ENCODE results near the gene FHOD3.
"Not testable (repeated sequence)": the region's sequence is repeated elsewhere in the genome, so short reads cannot be mapped to it uniquely, and the experiment has no call there.

Gene FHOD3

DNA sequence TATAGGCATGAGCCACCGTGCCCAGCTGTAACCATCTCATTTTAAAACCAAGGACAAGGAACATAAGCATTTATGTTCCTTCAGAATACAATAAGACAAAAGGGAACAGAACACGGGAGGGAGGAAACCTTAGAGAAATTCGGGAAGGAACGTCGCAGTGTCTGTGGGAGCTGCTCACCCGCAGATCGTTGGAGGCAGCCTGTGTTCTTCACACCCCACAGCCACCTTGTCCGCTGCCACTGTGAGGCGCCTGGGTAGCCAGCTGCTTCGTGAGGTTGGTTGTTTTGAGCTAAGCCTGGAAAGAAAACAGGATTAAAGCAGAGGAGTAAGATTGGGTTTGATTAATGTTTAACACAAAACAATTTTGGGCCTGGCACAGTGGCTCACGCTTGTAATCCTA lies 250.0 kb downstream of the FHOD3 start:
- DNase-seq (ENCODE audit: low spot score): no peak

DNA sequence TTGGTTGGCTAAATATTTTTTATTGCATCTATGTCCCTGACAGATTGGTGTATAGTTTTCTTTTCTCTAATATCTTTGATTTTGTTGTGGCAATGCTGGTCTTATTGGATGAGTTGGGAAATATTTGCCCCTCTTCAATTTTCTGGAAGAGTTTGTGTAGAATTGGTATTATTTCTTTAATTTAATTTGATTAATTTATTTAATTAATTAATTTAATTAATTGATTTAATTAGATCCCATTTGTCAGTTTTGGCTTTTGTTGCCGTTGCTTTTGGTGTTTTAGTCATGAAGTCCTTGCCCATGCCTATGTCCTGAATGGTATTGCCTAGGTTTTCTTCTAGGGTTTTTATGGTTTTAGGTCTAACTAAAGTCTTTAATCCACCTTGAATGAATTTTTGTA lies 253.8 kb downstream of the FHOD3 start:
- DNase-seq (ENCODE audit: low spot score): not testable (repeated sequence)

DNA sequence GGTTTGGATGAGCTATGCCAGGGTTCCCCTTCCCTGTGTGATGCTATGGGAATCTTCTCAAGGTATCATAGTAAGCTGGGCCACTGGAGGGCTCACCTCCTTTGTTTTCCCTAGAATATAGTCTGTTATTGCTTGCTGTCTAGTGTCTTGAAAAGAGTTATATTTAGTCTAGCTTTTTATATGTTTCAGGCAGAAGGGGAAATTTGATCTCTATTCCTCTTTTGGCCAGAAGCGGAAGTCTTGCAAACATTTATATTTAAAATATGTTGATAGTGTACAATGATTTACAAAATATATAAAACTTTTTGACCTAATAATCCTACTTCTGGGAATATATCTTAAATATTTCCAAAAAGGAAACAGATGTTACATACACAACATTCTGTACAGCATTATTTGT lies 260.7 kb downstream of the FHOD3 start:
- DNase-seq (ENCODE audit: low spot score): no peak

DNA sequence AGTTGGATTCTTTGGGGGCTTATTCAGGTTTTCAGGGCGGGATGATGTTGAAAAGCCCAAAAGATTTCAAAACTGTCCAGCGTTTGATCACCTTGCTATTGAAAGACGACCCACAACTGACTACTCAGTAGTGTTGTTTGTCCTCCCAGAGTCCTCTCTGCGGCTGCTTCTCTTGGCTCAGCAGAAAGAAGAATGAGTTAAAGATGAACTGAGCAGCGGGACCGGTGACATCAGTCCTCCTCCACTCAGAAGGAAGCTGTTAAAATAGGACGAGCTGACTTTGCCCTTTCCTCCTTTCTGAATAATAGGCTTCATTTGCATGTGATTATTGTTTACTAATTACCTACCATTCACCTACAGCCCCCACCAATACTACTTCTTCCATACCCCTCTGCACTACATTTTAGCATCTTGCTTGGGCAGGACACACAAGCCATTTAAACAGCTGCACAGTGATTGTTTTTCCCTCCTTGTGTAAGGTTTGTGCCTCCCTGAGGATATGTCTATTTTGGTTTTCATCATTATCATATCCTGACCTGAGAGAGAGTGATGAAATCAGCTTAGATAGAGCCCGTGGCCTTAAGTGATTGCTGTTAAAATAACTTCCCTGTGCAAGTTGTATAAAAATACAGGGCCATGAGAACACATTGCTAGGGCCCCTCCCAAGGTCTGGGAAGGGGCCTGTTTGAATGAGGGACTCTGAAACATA lies 261.8 kb downstream of the FHOD3 start:
- no peak for DNase-seq (ENCODE audit: low spot score)

DNA sequence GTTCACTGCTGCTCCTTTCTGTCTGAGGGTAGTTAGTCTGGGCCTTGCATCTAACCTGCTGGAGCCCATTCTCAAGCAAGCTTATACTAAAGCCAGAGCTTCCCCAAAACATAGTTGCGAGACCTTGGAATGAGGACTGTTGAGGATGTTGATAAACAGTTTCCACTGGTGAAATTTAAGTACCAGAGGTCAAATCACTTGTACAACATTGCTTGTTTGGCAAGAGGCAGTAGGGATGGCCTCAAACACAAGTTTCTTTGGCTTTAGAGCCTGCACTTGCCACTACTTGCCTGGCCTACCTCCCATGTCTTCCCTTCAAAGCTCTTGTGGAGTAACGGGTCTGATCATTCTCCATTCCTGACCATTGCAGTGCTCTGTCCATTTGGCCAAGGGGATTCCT lies 262.7 kb downstream of the FHOD3 start:
- no peak for DNase-seq (ENCODE audit: low spot score)

DNA sequence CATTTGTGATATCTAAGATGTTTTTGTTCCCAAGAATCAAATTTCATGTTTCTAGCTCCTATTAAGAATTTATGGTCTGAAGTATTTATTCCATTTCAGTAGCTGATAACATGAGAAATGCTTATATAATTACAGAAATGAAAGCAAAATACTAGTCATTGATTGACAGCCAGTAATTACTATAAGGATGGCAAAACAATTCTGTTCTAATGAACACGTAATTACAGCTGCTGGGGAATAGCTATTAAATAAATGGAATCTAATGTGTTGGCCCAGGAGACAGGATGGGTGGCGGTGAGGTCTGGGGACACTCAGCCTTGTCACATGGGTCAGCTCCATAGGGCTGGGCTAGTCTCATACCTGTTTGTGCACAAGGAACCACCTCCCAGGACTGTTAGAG lies 263.5 kb downstream of the FHOD3 start:
- DNase-seq (ENCODE audit: low spot score): no peak

DNA sequence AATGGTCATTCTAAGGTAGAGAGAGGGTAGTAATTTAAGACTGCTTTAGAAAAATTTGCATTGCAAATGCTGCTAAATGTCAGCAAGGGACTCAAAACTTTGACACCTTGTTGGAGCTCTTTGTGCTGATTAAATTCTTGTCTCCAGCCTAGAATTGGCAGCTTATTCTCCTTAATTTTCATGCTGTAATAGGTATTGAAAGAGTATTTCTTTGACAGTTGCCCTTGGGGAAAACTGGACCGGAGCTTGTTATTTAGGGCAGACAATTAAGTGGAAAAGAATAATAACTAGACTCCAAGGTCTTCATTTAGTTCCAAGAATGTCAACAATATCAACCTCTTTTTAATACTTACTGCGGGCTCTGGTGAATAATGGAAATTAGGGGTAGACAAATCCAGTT lies 267.3 kb downstream of the FHOD3 start:
- DNase-seq (ENCODE audit: low spot score): no peak

DNA sequence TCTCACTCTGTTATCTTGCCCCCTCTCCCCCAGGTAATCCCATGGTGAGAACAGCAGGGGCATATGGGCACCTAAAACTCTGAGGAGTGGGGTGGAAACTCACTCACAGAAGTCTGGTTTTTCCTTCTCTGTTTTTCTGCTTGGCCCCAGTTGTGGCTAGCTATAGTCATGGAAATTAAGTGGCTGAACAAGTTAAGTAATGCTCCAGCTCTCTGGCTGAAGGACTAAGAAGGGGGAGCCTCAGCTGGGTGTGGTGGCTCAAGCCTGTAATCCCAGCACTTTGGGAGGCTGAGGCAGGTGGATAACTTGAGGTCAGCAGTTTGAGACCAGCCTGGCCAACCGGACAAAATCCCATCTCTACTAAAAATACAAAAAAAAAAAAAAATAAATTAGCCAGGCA lies 270.3 kb downstream of the FHOD3 start:
- no peak for DNase-seq (ENCODE audit: low spot score)

DNA sequence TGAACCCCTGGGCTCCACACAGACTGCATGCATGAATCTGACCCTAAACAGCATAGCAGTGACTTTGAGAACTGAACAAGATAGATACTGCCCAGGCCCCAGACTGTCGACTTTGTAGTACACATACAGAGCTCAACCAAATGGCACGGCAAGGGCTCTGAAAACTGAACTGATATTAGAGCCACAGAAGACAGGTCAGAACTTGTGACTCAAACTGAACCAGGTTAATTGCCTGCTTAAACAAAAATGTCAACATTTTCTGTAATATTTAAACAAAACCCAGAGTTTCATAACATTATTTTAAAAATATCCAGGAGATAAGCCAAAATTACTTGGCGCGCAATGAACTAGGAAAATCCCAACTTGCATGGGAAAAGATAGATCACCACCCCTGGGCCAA lies 271.0 kb downstream of the FHOD3 start:
- no peak for DNase-seq (ENCODE audit: low spot score)

DNA sequence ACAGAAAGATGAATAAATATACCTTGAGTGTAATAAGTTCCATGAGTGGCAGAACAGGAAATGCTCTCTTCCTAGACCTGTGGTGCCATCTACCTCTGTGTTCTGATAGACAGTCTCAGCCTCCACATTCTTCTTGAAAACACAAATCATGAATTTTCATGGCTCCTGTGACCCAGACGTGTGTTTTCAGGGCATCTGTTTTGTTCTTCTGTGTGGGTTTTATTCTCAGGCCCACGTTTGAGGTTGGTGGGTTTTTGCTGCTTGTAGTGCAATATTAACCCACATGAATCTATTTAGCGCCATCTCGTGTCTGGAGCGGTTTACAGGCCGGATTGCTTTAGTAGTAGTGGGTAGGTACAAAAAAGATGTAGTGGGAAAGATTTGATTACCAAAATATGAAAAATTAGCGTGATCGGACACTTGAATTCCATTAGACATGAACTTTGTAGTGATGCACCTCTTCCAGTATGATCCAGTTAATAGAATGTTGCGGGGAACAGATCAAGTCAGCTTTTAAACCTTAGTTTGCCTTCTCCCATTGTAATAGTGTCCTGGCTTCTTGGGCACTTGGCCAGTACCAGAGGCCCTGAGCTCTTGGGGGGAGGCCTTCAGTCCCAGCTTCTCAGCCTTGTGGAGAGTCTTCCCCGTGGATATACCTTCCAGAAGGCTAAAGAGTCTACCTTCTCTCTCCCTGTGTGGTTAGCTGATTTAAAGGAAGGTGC lies 274.8 kb downstream of the FHOD3 start:
- DNase-seq (ENCODE audit: low spot score): no peak

DNA sequence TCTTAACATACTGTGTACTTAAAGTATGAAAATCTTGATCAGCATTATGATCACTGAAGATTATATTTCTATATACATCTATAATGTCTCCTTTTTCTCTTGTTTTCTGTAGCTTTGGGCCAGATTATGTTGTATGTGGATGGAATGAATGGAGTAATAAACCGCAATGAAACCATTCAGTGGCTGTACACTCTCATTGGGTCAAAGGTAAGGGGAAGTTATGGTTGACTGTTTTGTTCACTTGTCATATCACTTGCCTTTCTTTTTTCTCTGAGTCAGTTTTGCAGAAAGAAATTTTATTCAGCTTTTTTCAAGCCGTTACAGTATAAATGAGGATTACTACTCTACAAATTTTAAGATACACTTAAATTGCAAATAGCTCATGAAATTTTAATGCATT lies 278.8 kb downstream of the FHOD3 start:
- DNase-seq (ENCODE audit: low spot score): no peak

DNA sequence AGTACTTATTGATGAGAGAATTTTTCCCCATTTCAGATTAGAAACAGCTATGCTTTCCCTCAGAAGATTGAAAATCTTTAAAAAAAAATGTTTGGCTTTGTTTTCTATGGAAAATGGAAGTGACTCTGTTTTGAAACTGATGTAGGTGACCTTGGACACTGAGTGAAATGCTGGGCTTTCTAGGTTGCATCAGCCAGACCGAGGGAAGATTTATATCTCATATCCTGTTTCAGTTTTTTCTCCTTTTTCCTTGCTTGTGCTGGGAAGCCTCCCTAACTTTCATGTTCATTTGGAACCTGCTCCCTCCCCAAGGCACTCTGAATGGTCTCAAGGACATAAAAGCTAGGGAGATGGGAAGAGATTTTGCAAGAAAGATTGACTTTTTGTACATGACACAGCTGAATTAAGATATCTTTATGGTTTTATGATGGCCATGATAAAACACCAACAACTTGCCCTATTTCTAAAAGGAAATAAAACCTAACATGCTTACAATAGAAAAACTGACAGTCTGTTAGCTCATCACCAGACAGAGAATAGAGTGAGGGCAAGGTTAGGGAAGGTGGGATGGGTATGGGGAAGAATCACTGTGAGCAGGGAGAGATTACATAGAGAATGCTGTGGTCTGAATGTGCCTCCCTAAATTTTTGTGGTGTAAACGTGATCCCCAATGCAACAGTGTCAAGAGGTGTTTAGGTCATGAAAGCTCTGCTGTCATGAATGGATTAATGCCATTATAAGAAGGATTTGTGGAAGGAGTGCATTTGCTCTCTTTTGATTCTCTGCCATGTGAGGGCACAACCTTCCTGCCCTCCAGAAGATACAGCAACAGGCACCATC lies 281.6 kb downstream of the FHOD3 start:
- DNase-seq (ENCODE audit: low spot score): no peak

DNA sequence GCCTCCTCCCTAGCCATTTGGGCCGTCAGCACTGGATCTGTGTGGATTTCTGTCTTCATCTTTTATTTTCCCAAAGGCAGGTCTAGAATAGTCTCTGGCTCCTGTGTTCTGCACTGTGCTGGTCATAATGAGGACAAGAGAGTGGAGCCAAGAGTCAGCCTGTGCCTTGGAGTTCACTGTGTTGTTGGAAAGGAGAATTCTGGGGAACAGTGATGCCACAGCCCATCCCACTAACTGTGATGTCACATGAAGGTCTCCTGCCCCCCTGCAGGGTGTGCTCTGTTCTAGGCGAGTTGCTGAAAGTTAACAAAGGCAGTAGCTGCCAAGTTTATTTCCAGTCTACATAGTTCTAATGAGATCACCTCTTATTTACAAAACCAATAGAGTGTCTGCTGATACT lies 282.8 kb downstream of the FHOD3 start:
- DNase-seq (ENCODE audit: low spot score): no peak

DNA sequence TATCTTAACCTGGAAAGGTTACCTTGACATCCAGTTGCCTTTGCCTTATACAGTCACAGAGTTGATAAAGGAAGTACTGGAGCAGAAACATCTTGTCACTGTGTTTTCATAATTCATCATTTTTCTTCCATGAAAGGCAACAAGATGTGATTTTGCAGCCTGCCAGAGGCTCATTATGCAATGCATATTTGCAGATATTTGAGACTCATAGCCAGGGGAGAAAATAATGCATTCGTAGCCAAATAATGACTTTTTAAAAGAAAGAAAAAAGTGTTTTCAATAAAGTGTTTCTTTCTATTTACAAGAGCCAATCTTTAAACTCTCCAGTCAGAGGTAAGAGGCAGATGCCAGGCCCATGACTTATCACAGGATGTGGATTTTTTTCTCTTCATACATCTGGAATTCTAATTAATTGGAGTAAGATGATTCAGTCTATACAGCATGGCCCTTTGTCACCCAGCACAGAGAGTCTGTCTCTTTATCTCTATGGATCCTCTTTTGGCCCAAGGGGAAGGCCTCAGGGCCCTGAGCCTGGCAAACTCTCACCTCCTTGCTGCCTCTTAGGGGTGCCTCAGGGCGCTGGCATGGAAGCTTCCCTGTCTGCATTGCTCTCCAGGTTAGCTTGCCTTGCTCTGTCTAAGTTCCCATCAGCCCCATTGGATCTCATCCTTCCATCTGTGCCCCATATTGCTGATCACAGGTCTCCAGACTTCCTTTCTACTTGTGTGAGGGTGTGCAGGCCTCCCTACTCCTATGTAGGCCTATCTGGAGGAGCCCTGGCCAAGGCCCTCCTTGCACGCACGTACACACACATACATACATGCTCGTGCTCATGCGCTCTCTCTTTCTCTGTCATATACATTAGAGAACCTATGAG lies 283.6 kb downstream of the FHOD3 start:
- no peak for DNase-seq (ENCODE audit: low spot score)

DNA sequence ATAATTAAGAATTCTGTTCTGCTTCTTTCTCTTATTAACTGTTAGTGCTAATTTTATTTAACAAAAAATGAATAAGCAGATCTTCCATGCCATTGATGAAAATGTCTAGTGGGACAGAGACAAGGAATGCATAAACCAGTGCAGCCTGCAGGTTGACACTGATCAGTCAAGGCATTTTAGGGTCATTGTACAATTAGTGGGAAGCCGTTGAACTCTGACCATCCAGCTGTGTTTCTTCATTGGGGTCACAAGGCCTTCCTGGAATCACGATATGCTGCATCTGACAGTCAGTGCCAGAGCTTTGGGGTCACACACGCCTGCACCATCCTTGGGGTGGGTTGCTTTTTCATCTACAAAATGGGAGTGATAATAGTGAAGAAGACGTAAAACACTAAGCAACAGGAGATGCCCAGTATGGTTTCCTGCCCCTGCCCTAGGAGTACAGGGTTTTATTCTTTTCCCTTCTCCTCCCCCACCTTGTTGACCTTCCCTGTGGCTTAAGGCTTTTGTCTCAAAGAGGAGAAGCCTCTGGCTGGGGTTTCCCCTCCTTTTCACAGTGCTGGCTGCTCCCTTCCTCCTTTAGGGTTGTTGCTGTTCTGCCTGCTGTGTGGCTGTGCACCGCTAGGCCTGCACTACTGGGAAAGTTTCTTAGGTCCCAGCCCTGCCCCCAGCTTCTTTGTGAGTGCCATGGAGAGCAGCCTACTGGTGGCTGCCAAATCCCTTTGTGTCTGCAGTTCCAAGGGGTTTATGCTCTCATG lies 285.7 kb downstream of the FHOD3 start:
- DNase-seq (ENCODE audit: low spot score): no peak

DNA sequence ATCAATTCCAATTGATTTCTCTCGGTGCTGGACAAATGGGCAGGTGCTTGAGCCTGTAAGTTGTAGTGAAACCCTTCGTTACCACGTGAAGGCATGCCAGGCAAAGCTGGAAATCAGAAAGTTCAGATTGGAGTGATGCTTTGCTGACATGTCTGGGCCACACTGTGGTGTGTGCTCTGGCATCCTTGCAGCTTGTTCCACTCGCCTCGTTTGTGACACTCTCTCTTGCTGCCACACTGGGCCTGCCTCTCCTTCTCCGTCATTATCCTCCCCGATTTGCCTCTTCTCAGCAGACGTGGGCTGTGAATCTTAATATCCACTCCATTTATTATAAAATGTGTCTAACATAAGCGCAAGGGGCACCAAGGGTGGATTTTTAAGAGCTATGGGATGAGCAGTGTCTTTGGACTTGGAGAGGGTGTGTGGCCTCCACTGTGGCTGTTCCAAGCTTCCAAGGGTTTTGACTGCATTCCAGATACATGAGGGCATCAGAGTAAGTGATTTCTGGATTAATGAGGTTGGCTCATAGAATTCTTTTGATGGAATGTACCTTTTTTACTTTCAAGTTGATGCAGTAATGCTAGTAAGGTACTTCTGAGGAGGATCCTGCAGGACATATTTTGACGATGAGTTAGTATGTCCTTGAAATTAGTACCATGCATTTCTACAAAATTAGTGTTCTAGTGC lies 292.5 kb downstream of the FHOD3 start:
- DNase-seq (ENCODE audit: low spot score): no peak

DNA sequence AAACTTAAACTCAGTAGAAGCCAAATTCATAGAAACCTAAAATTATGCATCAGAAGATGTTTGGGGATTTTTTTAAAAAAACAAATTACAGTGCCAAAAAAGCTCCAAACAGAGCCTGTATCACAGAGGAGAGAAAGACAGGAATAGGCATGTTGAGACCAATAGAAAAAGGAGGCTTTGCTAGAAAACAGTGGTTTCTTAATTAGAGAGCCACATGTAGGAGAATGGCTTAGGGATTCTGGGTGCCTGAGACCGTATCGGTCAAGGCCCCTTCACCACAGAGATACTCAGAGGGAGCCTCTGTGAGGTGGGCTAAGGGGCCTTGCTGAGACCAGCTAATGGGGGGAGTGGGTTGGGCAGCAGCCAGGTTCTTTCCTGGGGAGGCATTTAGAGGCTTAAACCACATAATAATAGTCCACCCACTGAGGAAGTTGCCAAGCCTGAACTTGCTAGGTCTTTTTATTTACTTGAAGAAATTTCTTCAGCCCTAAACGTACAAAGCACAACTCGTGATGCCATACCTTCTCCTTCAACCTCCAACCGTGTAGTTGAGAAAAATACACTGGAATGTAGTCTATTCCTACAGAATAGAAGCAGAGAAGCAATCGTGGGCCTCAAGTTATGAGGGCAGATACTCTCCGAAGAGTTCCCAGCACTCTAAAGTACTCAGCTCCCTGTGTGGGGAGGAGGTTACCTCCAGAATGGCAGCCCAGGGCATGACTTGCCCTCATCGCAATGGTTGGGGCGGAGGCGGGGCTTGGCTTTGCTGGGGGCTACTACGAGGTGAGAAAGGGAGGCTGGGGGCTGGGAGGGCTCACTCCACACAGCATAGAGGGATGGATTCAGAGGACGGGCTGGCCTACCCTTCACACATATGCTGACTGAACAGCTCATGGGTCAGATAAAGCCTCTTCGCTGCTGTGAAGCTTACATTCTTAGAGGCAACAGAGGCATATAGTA lies 293.4 kb downstream of the FHOD3 start:
- no peak for DNase-seq (ENCODE audit: low spot score)

DNA sequence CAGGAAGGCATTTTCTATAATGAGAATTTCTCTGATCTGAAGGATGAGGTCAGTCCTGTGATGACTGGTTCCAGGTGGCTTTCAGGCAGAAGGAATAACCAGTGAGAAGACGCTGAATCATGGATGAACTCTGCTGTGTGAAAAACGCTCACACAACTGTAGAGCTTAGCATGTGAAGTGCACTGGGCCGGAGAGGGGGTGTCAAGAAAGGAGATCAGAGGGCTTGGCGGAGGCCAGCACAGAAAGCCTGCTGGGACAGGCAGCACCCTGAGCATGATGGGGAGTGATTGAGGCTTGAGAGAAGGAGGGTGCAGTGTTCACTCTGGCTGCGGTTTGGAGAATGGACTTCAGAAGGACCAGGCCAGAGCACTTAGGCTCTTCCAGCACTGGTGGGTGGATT lies 294.8 kb downstream of the FHOD3 start:
- DNase-seq (ENCODE audit: low spot score): no peak

DNA sequence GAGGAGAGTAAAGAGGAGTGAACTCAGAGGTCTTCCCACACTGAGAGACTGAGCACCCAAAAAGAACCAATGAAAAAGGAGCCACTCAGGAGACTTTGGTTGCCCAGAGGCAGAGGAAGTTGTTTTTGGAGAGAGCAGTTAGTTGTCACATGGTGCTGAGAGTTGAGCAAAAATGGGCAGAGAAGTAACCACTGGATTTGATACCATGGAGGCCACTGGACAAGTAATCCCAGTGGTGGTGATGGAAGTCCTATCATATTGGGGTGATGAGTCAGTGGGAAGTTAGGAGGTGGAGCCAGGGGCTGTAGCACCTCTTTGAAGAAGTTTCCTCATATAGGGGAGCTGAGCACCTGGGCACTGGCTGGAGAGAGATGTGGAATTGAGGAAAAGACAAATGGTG lies 295.5 kb downstream of the FHOD3 start:
- no peak for DNase-seq (ENCODE audit: low spot score)
